Measurements from ENCODE around the gene FASTKD3.

Gene FASTKD3

GRCh38 chr5:7868427-7868772 lies 431 bp downstream of the FASTKD3 start:
- no peak for DNase-seq (ENCODE audit: extremely low spot score)
- TF ChIP-seq TARDBP (IDR thresholded peaks at IDR 0.05) (no peak), LEF1 (IDR thresholded peaks at IDR 0.05; ENCODE audit: borderline replicate concordance) (no peak), PKNOX1 (IDR thresholded peaks at IDR 0.05) (no peak), HDGF (IDR thresholded peaks at IDR 0.05; ENCODE audit: borderline replicate concordance) (no peak), NFRKB (IDR thresholded peaks at IDR 0.05) (no peak), ZNF384 (IDR thresholded peaks at IDR 0.05) (no peak), SUZ12 (IDR thresholded peaks at IDR 0.05) (no peak), ARNT (IDR thresholded peaks at IDR 0.05) (no peak), CTBP1 (IDR thresholded peaks at IDR 0.05; ENCODE audit: borderline replicate concordance) (no peak), FOXK2 (IDR thresholded peaks at IDR 0.05) (no peak), L3MBTL2 (conservative IDR thresholded peaks at IDR 0.05) (no peak), ELF4 (IDR thresholded peaks at IDR 0.05) (no peak), FOXA1 (IDR thresholded peaks at IDR 0.05) (no peak), BHLHE40 (IDR thresholded peaks at IDR 0.05; ENCODE audit: borderline replicate concordance) (no peak), SP1 (IDR thresholded peaks at IDR 0.05) (no peak), FOXM1 (IDR thresholded peaks at IDR 0.05; ENCODE audit: borderline replicate concordance) (no peak)
- CTCF ChIA-PET, result interaction anchor here (0.6 to 1.3 kb wide), 3 partner anchors 10 to 18 kb away, joined by 3 to 5 read pairs (median 3); no protein-coding TSS in a partner anchor

GRCh38 chr5:7867260-7867659 lies 1.6 kb downstream of the FASTKD3 start:
- DNase-seq (ENCODE audit: extremely low spot score), result no peak
- ChIA-PET CTCF (no interaction called here), POLR2A (no interaction called here)
- TF ChIP-seq TARDBP (IDR thresholded peaks at IDR 0.05) (no peak), ELF4 (IDR thresholded peaks at IDR 0.05) (no peak), PKNOX1 (IDR thresholded peaks at IDR 0.05) (no peak), LEF1 (IDR thresholded peaks at IDR 0.05; ENCODE audit: borderline replicate concordance) (no peak), HDGF (IDR thresholded peaks at IDR 0.05; ENCODE audit: borderline replicate concordance) (no peak), SP1 (IDR thresholded peaks at IDR 0.05) (no peak), FOXA1 (IDR thresholded peaks at IDR 0.05) (no peak), ZNF384 (IDR thresholded peaks at IDR 0.05) (no peak), L3MBTL2 (conservative IDR thresholded peaks at IDR 0.05) (no peak), BHLHE40 (IDR thresholded peaks at IDR 0.05; ENCODE audit: borderline replicate concordance) (no peak), SUZ12 (IDR thresholded peaks at IDR 0.05) (no peak), CTBP1 (IDR thresholded peaks at IDR 0.05; ENCODE audit: borderline replicate concordance) (no peak), FOXM1 (IDR thresholded peaks at IDR 0.05; ENCODE audit: borderline replicate concordance) (no peak), FOXK2 (IDR thresholded peaks at IDR 0.05) (no peak), ARNT (IDR thresholded peaks at IDR 0.05) (no peak), NFRKB (IDR thresholded peaks at IDR 0.05) (no peak)

More at GRCh38 chr5:7868427-7868772, 431 bp downstream of the FASTKD3 start:
- POLR2A ChIA-PET, result interaction anchor here (0.7 to 2.4 kb wide), 11 partner anchors 9 to 37 kb away, joined by 3 to 18 read pairs (median 4); partner anchors contain the start of gene CFAP90

- no peak for TF ChIP-seq PKNOX1 (IDR thresholded peaks at IDR 0.05)
- no peak for TF ChIP-seq ELF4 (IDR thresholded peaks at IDR 0.05)
- no peak for TF ChIP-seq BHLHE40 (IDR thresholded peaks at IDR 0.05; ENCODE audit: borderline replicate concordance)
- no peak for TF ChIP-seq NFRKB (IDR thresholded peaks at IDR 0.05)
- no peak for TF ChIP-seq TARDBP (IDR thresholded peaks at IDR 0.05)
- TF ChIP-seq LEF1 (IDR thresholded peaks at IDR 0.05; ENCODE audit: borderline replicate concordance), result no peak
- no peak for TF ChIP-seq FOXM1 (IDR thresholded peaks at IDR 0.05; ENCODE audit: borderline replicate concordance)
- TF ChIP-seq ARNT (IDR thresholded peaks at IDR 0.05), result no peak
- no peak for TF ChIP-seq L3MBTL2 (conservative IDR thresholded peaks at IDR 0.05)
- no peak for TF ChIP-seq SUZ12 (IDR thresholded peaks at IDR 0.05)
- TF ChIP-seq ZNF384 (IDR thresholded peaks at IDR 0.05), result no peak
- no peak for TF ChIP-seq SP1 (IDR thresholded peaks at IDR 0.05)
- no peak for TF ChIP-seq FOXA1 (IDR thresholded peaks at IDR 0.05)
- TF ChIP-seq HDGF (IDR thresholded peaks at IDR 0.05; ENCODE audit: borderline replicate concordance), result no peak
- no peak for TF ChIP-seq CTBP1 (IDR thresholded peaks at IDR 0.05; ENCODE audit: borderline replicate concordance)
- TF ChIP-seq FOXK2 (IDR thresholded peaks at IDR 0.05), result no peak
- POLR2A ChIA-PET, result interaction anchor here (0.7 kb wide), 1 partner anchor 400 kb away, joined by 3 read pairs; no protein-coding TSS in a partner anchor
- CTCF ChIA-PET, result no interaction called here
- no peak for DNase-seq (ENCODE audit: extremely low spot score)
Measured at GRCh38 chr5:7866196-7866595, 2.6 kb downstream of the FASTKD3 start.

- TF ChIP-seq ZNF384 (IDR thresholded peaks at IDR 0.05) (no peak), FOXA1 (IDR thresholded peaks at IDR 0.05) (no peak), NFRKB (IDR thresholded peaks at IDR 0.05) (no peak), TARDBP (IDR thresholded peaks at IDR 0.05) (no peak)
- no peak for DNase-seq (ENCODE audit: extremely low spot score)
- ChIA-PET POLR2A (interaction anchor here (2.8 to 3.0 kb wide), 2 partner anchors 11 to 12 kb away, joined by 8 to 18 read pairs; partner anchors contain the start of genes FASTKD3 and MTRR), CTCF (interaction anchor here (0.6 to 1.7 kb wide), 2 partner anchors 10 to 1044 kb away, joined by 3 to 5 read pairs; partner anchors contain the start of genes FASTKD3 and MTRR)
Measured at GRCh38 chr5:7857926-7858632, 10.8 kb downstream of the FASTKD3 start.

- TF ChIP-seq HDGF (IDR thresholded peaks at IDR 0.05; ENCODE audit: borderline replicate concordance), result no peak
- TF ChIP-seq ZNF384 (IDR thresholded peaks at IDR 0.05), result no peak
- TF ChIP-seq FOXK2 (IDR thresholded peaks at IDR 0.05), result no peak
- TF ChIP-seq SP1 (IDR thresholded peaks at IDR 0.05), result no peak
- TF ChIP-seq NFRKB (IDR thresholded peaks at IDR 0.05), result no peak
- TF ChIP-seq FOXM1 (IDR thresholded peaks at IDR 0.05; ENCODE audit: borderline replicate concordance), result no peak
- no peak for TF ChIP-seq SUZ12 (IDR thresholded peaks at IDR 0.05)
- TF ChIP-seq FOXA1 (IDR thresholded peaks at IDR 0.05), result no peak
- TF ChIP-seq ELF4 (IDR thresholded peaks at IDR 0.05), result no peak
- no peak for TF ChIP-seq CTBP1 (IDR thresholded peaks at IDR 0.05; ENCODE audit: borderline replicate concordance)
- TF ChIP-seq TARDBP (IDR thresholded peaks at IDR 0.05), result no peak
- no peak for TF ChIP-seq ARNT (IDR thresholded peaks at IDR 0.05)
- TF ChIP-seq PKNOX1 (IDR thresholded peaks at IDR 0.05), result no peak
- TF ChIP-seq L3MBTL2 (conservative IDR thresholded peaks at IDR 0.05), result no peak
- TF ChIP-seq LEF1 (IDR thresholded peaks at IDR 0.05; ENCODE audit: borderline replicate concordance), result no peak
- POLR2A ChIA-PET, result interaction anchor here (3.0 kb wide), 1 partner anchor 12 kb away, joined by 8 read pairs; the partner anchor contains the start of genes FASTKD3 and MTRR
- CTCF ChIA-PET, result interaction anchor here (1.0 to 1.7 kb wide), 2 partner anchors 11 to 41 kb away, joined by 3 to 5 read pairs; partner anchors contain the start of genes FASTKD3 and MTRR
- no peak for DNase-seq (ENCODE audit: extremely low spot score)
Measured at GRCh38 chr5:7857361-7857760, 11.5 kb downstream of the FASTKD3 start.
